GM21723 (cell line): ENCODE results near the gene DCDC2C.

Experiments
- ATAC-seq: cut with Tn5 transposase; IDR thresholded peaks from one replicate; pipeline ENCODE4 v1.9.1; 2021; ENCODE audit warnings: mild to moderate bottlenecking, moderate library complexity; ENCODE audit not compliant: unreplicated experiment

Gene DCDC2C

DNA sequence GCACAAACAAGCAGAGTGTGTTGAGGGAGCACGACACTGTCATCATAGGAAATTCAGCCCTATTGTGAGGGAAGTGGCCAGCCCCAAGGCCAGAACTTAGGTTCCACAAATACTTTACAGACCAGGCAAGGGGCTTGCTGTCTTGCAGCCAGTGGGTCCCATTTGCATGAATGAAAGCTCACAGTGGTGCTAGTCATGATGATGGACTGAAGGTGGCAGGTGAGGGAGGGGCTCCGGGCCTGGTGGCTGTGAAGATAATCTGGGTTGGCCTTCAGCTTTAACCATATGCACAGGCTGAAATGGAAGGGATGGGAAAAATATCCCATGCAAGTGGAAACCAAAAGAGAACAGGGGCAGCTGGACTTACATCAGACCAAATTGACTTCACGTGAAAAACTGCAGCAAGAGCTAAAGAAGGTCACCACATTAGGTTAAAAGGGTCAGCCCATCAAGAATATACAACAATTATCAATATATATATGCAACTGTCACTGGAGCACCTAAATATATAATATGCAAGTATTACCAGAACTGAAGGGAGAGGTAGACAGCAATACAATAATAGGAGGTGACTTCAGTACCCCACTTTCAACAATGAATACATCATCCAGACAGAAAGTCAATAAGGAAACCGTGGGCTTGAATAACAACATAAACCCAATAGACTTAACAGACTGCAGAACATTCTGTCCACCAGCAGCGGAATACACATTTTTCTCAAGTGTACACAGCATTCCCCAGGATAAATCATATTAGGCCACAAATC is 39.6 kb downstream of the DCDC2C start:
- no peak for ATAC-seq

GRCh38 chr2:3743951-3744555 is 40.7 kb downstream of the DCDC2C start:
- no peak for ATAC-seq

- ATAC-seq, result no peak
These were observed 42.5 kb downstream of the DCDC2C start for GRCh38 chr2:3745920-3746319.

GRCh38 chr2:3747032-3747654 is 43.8 kb downstream of the DCDC2C start:
- no peak for ATAC-seq

- ATAC-seq, result no peak
These were observed 44.5 kb downstream of the DCDC2C start for GRCh38 chr2:3747826-3748225.

GRCh38 chr2:3749201-3749600 is 45.8 kb downstream of the DCDC2C start:
- ATAC-seq, result no peak

GRCh38 chr2:3751251-3751650 is 47.9 kb downstream of the DCDC2C start:
- no peak for ATAC-seq

DNA sequence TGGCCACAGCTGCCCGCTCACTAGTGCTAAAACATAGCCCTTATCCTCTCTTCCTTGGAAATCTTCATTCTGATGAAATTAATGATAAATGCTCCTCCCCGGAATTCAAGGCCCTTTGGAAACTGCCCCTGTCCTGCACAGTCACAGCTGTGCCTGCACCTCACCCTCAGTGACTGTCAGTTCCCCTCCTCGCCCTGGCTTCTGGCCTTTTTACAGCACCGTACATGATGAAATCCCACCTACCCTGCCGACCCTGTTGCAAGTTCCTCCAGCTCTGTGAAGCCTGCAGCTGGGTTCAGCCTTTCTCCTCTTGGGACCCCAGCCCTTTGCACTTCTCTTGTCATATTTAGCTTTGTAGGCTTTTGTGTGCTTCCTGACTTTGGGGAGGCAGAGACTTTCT is 48.4 kb downstream of the DCDC2C start:
- ATAC-seq, result no peak

DNA sequence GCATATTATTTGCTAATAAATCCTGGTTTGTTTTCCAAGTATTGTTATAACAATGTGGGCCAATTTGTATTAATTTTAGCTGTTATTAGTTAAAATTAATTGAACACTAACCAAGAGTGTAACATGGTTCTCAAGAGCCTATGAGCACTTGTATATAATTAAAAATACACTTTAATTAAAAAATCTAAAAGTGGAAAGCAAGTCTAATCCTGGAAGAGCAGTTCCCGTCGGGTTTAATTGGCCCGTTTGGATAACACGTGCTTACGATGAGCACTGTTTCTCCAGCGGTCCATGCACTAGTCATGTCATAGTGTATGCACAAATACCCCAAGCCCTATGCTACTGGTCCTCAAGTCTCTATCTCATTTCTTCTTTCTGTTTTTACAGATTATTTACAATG is 49.0 kb downstream of the DCDC2C start:
- ATAC-seq, result no peak

GRCh38 chr2:3753561-3753960 is 50.2 kb downstream of the DCDC2C start:
- ATAC-seq, result no peak

GRCh38 chr2:3754280-3754679 is 50.9 kb downstream of the DCDC2C start:
- no peak for ATAC-seq

- no peak for ATAC-seq
These were observed 51.4 kb downstream of the DCDC2C start for GRCh38 chr2:3754795-3755194.

- ATAC-seq, result no peak
These were observed 51.9 kb downstream of the DCDC2C start for GRCh38 chr2:3755277-3755676.

DNA sequence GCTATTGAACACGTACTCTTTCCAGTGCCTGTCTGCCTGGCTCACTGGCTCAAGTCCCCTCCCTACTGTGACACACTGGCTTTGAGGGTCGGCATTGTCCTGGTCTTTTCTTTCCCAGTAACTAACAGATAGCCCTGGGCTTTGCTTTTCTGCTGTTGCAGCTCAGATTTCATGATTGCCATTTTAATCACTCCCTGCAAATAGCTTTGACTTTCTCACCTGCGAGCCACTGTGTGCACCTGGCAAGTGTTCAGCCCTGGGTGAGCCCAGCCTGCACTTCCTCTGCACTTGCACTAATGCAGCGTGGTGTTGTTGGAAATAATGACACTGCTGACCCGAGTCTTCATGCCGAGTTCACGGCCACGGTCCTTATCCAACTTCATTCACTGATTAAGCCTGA is 52.9 kb downstream of the DCDC2C start:
- no peak for ATAC-seq

DNA sequence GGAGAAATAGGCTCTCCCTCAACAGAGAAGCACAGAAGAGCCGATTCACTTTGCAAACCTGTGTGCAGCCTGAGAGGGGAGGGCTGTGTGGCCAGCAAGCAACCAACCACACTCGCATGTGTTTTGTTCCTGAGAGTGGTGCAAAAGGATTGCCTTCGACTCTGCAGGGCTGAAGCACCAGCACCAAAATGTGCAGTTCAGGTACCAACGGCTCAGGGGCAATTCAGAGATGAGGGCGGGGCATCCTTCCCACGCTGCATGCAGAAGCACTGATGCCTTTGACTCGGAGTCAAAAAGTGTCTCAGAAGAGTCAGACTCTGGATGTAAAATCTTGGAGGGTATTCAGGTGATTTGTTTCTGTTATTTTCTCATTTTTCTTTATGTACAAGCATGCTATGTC is 55.5 kb downstream of the DCDC2C start:
- ATAC-seq, result no peak

DNA sequence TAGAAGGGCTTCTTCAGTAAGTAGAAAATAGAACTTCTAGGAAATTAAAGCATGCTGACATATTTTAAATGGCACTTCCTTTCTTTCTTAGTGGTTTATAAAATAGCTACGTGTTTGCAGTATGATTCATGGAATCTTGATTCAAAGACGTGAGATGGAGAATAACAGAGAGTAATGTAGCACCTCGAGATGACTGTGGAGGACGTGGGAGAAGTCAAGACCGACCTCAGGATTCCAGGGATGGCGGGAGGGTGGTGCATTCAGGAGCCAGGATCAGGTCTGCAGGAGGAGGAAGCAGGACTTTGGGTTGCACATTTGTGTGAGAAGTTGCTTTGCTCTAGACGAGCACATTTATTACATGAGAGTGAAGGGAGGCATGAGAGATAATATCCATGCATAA is 56.0 kb downstream of the DCDC2C start:
- no peak for ATAC-seq

DNA sequence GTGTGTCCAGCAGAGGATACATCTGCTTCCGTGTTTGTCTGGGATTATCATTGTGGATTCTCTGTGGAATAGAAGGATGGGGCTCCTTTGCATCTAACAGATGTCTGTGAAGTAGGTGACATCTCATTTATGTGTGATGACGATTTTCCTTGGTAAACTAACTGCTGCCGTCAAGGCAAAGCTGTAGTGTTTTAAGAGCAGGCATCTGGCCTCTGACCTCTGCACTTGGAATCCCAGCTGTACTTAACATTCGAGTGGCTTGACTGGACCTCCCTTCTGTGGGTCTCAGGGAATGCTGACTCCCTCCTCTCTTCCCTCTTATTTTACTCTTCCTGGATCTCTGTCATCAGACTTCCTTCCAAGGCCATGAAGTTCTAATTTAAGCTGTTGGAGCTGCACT is 56.4 kb downstream of the DCDC2C start:
- no peak for ATAC-seq

DNA sequence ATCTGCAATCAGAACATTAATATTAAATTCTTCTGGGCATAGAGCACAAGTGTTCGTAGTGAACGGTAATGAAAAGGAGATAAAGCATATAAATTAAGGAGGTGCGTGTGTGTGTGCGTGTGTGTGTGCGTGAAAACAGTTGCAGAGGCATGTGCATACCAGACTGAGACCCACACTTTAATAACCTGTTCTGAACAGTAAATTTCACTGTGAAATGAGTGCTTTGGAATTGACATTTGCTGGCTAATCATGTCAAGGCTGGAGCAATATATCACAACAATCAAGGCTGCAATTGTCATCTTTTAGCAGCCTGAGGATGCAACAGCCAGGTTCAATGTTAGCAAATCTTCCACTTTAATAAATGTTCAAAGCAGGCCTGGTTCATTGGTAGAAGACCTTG is 57.9 kb downstream of the DCDC2C start:
- no peak for ATAC-seq

DNA sequence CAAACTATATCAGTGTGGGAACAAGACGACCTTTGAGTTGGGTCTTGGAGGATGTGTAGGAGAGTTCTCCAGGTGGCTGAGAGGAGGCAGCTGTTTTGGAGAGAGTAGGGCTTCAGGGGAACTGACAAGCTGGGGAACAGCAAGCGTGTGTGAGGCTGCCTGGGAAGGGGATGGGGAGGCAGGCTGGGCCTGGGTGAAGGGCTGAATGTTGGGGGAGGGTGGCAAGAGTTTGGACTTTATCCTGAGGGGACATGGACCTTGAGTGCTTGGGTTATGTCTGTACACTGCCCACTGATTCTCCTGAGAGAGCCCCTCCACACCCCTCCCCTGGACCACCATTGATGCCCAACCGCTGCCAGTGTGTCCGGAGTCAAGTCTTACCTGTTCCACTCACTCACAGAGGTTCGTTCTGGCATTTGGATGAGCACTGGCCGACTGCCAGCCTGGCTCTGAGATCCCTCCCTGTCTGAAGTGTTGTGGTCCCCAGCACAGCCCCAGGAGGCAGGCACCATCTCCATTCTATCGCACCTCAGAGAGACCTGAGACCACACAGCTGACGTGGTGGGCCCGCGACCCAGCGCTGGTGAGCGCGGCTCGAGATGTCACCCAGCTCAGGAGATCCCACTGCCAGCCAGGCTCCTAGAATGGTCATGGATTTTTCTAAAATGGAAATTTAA is 59.5 kb downstream of the DCDC2C start:
- ATAC-seq, result no peak

DNA sequence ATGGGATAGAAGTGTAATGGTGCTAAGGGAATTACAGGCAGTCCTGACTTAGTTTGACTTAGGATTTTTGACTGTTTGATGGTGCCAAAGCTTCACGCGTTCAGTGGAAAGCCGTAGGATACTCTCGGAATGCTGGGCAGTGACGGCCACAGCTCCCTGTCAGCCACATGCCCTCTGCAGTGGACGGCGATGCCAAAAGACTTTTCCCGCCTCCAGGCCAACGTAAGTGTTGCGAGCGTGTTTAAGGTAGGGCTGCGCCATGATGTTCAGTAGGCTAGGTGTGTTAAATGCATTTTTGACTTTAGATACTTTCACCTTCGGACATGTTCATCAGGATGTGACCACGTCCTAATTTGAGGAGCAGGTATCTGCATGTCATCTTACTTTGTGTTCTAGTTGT is 63.4 kb downstream of the DCDC2C start:
- no peak for ATAC-seq

- ATAC-seq, result no peak
These were observed 65.8 kb downstream of the DCDC2C start for GRCh38 chr2:3768960-3769765.
